GM23338 (cell line): ENCODE measurements around the gene OSBPL5.

Source experiments
- CREB1 ChIP-seq: fragments of 250-450 bp; sonication (Bioruptor Pico); IDR thresholded peaks from 2 replicates; pipeline ENCODE4 v1.5.0; 2020; ENCODE audit warnings: low read depth, mild to moderate bottlenecking, moderate library complexity
- CTCF ChIP-seq, 2 experiments: fragments of 200-600 bp in 1 of 2; sonication (generic) in 1 of 2; conservative IDR thresholded peaks; 2 replicates each; pipeline versions ENCODE4 v1.5.1 to v1.6.1; 2016 to 2017; ENCODE audit warnings: antibody characterized with exemption in 2 of 2, low read depth in 2 of 2, mild to moderate bottlenecking in 2 of 2, moderate library complexity in 1 of 2
- ETS1 ChIP-seq: IDR thresholded peaks from 2 replicates; pipeline ENCODE4 v1.6.1; 2016; ENCODE audit warnings: antibody characterized with exemption
- EZH2 ChIP-seq: fragments of 200-600 bp; sonication (generic); IDR thresholded peaks from one replicate; pipeline ENCODE4 v1.8.0; 2017; ENCODE audit warnings: antibody characterized with exemption, mild to moderate bottlenecking, low read depth; ENCODE audit not compliant: unreplicated experiment
- EZH2phosphoT487 ChIP-seq: fragments of 200-600 bp; sonication (generic); IDR thresholded peaks from one replicate; pipeline ENCODE4 v1.8.1; 2018; ENCODE audit warnings: antibody characterized with exemption; ENCODE audit not compliant: unreplicated experiment
- JUNB ChIP-seq: IDR thresholded peaks from one replicate; pipeline ENCODE4 v1.6.1; 2016; ENCODE audit warnings: antibody characterized with exemption; ENCODE audit not compliant: unreplicated experiment
- NANOG ChIP-seq: IDR thresholded peaks from 2 replicates; pipeline ENCODE4 v1.6.1; 2016; ENCODE audit warnings: antibody characterized with exemption, borderline replicate concordance
- POLR2AphosphoS5 ChIP-seq: IDR thresholded peaks from 2 replicates; pipeline ENCODE4 v1.6.1; 2016; ENCODE audit warnings: antibody characterized with exemption, low read depth
- STAT1 ChIP-seq: IDR thresholded peaks from one replicate; pipeline ENCODE4 v1.6.1; 2016; ENCODE audit warnings: antibody characterized with exemption; ENCODE audit not compliant: unreplicated experiment
- ZNF114 ChIP-seq: fragments of 250-450 bp; sonication (Bioruptor Pico); IDR thresholded peaks from 2 replicates; pipeline ENCODE4 v1.5.0; 2020; ENCODE audit warnings: mild to moderate bottlenecking, moderate library complexity
- ZNF331 ChIP-seq: fragments of 250-450 bp; sonication (Bioruptor Pico); IDR thresholded peaks from 2 replicates; pipeline ENCODE4 v1.5.0; 2020; ENCODE audit warnings: low read depth, mild to moderate bottlenecking, moderate library complexity
- TF ChIP-seq, protein P1 (sequence below): IDR thresholded peaks from one replicate; pipeline ENCODE4 v1.6.1; 2018; ENCODE audit warnings: antibody characterized with exemption; ENCODE audit not compliant: unreplicated experiment
- TF ChIP-seq, protein P2 (sequence below): fragments of 250-450 bp; sonication (Bioruptor Pico); IDR thresholded peaks from 2 replicates; pipeline ENCODE4 v1.5.0; 2020; ENCODE audit warnings: mild to moderate bottlenecking, moderate library complexity

GRCh38 chr11:3137486-3138177 is 27.5 kb downstream of the OSBPL5 start:
- TF ChIP-seq CTCF (conservative IDR thresholded peaks at IDR 0.05; ENCODE audit: low read depth in 2 of 2) = no peak
- TF ChIP-seq, protein P1, sequence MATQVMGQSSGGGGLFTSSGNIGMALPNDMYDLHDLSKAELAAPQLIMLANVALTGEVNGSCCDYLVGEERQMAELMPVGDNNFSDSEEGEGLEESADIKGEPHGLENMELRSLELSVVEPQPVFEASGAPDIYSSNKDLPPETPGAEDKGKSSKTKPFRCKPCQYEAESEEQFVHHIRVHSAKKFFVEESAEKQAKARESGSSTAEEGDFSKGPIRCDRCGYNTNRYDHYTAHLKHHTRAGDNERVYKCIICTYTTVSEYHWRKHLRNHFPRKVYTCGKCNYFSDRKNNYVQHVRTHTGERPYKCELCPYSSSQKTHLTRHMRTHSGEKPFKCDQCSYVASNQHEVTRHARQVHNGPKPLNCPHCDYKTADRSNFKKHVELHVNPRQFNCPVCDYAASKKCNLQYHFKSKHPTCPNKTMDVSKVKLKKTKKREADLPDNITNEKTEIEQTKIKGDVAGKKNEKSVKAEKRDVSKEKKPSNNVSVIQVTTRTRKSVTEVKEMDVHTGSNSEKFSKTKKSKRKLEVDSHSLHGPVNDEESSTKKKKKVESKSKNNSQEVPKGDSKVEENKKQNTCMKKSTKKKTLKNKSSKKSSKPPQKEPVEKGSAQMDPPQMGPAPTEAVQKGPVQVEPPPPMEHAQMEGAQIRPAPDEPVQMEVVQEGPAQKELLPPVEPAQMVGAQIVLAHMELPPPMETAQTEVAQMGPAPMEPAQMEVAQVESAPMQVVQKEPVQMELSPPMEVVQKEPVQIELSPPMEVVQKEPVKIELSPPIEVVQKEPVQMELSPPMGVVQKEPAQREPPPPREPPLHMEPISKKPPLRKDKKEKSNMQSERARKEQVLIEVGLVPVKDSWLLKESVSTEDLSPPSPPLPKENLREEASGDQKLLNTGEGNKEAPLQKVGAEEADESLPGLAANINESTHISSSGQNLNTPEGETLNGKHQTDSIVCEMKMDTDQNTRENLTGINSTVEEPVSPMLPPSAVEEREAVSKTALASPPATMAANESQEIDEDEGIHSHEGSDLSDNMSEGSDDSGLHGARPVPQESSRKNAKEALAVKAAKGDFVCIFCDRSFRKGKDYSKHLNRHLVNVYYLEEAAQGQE = no peak
- no peak for TF ChIP-seq EZH2
- TF ChIP-seq ETS1 = no peak
- TF ChIP-seq POLR2AphosphoS5 = no peak
- no peak for TF ChIP-seq ZNF114 (CRISPR knock-in tag)
- no peak for TF ChIP-seq JUNB
- TF ChIP-seq NANOG = no peak
- no peak for TF ChIP-seq EZH2phosphoT487
- no peak for TF ChIP-seq ZNF331 (CRISPR knock-in tag)
- TF ChIP-seq STAT1 = no peak
- TF ChIP-seq CREB1 = no peak
- TF ChIP-seq, protein P2, sequence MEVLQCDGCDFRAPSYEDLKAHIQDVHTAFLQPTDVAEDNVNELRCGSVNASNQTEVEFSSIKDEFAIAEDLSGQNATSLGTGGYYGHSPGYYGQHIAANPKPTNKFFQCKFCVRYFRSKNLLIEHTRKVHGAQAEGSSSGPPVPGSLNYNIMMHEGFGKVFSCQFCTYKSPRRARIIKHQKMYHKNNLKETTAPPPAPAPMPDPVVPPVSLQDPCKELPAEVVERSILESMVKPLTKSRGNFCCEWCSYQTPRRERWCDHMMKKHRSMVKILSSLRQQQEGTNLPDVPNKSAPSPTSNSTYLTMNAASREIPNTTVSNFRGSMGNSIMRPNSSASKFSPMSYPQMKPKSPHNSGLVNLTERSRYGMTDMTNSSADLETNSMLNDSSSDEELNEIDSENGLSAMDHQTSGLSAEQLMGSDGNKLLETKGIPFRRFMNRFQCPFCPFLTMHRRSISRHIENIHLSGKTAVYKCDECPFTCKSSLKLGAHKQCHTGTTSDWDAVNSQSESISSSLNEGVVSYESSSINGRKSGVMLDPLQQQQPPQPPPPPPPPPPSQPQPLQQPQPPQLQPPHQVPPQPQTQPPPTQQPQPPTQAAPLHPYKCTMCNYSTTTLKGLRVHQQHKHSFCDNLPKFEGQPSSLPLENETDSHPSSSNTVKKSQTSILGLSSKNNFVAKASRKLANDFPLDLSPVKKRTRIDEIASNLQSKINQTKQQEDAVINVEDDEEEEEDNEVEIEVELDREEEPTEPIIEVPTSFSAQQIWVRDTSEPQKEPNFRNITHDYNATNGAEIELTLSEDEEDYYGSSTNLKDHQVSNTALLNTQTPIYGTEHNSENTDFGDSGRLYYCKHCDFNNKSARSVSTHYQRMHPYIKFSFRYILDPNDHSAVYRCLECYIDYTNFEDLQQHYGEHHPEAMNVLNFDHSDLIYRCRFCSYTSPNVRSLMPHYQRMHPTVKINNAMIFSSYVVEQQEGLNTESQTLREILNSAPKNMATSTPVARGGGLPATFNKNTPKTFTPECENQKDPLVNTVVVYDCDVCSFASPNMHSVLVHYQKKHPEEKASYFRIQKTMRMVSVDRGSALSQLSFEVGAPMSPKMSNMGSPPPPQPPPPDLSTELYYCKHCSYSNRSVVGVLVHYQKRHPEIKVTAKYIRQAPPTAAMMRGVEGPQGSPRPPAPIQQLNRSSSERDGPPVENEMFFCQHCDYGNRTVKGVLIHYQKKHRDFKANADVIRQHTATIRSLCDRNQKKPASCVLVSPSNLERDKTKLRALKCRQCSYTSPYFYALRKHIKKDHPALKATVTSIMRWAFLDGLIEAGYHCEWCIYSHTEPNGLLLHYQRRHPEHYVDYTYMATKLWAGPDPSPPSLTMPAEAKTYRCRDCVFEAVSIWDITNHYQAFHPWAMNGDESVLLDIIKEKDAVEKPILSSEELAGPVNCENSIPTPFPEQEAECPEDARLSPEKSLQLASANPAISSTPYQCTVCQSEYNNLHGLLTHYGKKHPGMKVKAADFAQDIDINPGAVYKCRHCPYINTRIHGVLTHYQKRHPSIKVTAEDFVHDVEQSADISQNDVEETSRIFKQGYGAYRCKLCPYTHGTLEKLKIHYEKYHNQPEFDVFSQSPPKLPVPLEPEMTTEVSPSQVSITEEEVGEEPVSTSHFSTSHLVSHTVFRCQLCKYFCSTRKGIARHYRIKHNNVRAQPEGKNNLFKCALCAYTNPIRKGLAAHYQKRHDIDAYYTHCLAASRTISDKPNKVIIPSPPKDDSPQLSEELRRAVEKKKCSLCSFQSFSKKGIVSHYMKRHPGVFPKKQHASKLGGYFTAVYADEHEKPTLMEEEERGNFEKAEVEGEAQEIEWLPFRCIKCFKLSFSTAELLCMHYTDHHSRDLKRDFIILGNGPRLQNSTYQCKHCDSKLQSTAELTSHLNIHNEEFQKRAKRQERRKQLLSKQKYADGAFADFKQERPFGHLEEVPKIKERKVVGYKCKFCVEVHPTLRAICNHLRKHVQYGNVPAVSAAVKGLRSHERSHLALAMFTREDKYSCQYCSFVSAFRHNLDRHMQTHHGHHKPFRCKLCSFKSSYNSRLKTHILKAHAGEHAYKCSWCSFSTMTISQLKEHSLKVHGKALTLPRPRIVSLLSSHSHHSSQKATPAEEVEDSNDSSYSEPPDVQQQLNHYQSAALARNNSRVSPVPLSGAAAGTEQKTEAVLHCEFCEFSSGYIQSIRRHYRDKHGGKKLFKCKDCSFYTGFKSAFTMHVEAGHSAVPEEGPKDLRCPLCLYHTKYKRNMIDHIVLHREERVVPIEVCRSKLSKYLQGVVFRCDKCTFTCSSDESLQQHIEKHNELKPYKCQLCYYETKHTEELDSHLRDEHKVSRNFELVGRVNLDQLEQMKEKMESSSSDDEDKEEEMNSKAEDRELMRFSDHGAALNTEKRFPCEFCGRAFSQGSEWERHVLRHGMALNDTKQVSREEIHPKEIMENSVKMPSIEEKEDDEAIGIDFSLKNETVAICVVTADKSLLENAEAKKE (CRISPR knock-in tag) = no peak
